Immature natural killer cell (primary cell): Measurements from ENCODE around the gene PIEZO1. TPM values are rescaled to one million over a fixed set of nuclear protein-coding genes. Genes with fewer than 3 reads are reported as not detected.
"Not testable (repeated sequence)": the region's sequence is repeated elsewhere in the genome, so short reads cannot be mapped to it uniquely, and the experiment has no call there.

ENCODE experiments used
- DNase-seq, 3 donors: peaks; one replicate each; pipeline ENCODE4 v3.0.0; 2022; ENCODE audit warnings: mixed read lengths in 1 of 3
- H3K27ac Mint-ChIP-seq, 6 donors: one replicate each; pipeline ENCODE4 v1.8.0; 2020; ENCODE audit warnings: mixed read lengths in 6 of 6, mild to moderate bottlenecking in 5 of 6, inconsistent platforms in 4 of 6, moderate library complexity in 3 of 6
- H3K27me3 Mint-ChIP-seq, 3 donors: one replicate each; pipeline ENCODE4 v1.8.0; 2020 to 2021; ENCODE audit warnings: low read depth in 3 of 3, mild to moderate bottlenecking in 3 of 3, mixed read lengths in 3 of 3, moderate library complexity in 3 of 3, inconsistent platforms in 1 of 3
- H3K36me3 Mint-ChIP-seq, 3 donors: one replicate each; pipeline ENCODE4 v1.8.0; 2020; ENCODE audit warnings: mixed read lengths in 3 of 3, inconsistent platforms in 2 of 3, mild to moderate bottlenecking in 2 of 3
- H3K4me1 Mint-ChIP-seq, 2 donors: one replicate each; pipeline ENCODE4 v1.8.0; 2020; ENCODE audit warnings: inconsistent platforms in 2 of 2, mild to moderate bottlenecking in 2 of 2, mixed read lengths in 2 of 2, moderate library complexity in 1 of 2
- H3K4me3 Mint-ChIP-seq, 5 donors: one replicate each; pipeline ENCODE4 v1.8.0; 2020; ENCODE audit warnings: mild to moderate bottlenecking in 5 of 5, mixed read lengths in 5 of 5, inconsistent platforms in 3 of 5, moderate library complexity in 3 of 5
- H3K9me3 Mint-ChIP-seq, 6 donors: one replicate each; pipeline ENCODE4 v1.8.0; 2020; ENCODE audit warnings: mild to moderate bottlenecking in 6 of 6, mixed read lengths in 6 of 6, inconsistent platforms in 4 of 6, moderate library complexity in 3 of 6
- polyA plus RNA-seq, 3 donors: library from polyadenylated mRNA; unstranded; fragments of 300-500 nt; fragmentation: Illumina TruSeq; gene quantifications; one replicate each; pipeline ENCODE4 v1.2.3, GENCODE V29; 2021

The PIEZO1 gene
- polyA plus RNA-seq, 3 donors from 2014 or later = 5.2 to 41.2 (median 13.1) TPM

DNA sequence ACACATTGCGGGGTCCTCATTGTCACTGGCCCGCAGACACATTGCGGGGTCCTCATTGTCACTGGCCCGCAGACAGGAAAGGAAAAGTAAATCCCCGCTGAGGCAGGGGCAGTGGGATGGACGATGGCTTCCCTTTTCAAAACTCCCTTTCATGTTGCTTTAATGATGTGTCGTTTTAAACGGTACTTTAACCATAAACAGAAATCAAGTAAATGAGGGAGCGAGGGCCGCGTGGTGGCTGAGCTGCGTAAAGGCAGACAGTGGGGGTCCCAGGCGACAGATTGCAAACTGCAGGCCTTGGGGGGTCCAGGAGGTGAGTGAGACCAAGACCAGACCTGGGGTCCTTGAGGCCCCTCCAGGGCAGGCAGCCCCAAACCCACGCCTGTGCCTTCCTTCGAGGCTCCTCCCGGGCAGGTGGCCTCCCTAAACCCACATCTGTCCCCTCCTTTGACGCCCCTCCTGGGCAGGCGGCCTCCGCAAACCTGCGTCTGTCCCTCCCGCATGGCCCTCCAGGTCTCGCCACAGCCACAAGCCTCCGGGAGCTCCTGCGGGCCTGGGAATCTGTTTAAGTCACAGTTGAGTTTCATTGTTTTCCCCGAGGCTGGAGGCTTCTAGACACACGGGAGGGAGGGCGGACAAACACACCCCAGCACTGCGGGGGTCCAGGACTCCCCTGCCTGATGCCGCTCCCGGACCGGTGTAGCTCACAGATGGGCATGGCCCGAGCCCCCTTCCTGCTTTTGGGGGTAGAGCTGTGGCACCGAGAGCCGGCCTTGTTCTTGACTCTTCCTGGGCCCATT, 7.3 kb downstream of the PIEZO1 start:
- no peaks in the 10 kb centered on the region for H3K36me3 Mint-ChIP-seq
- peak overlapping the region in 2 of 5 donors; percentile 13 to 33 for H3K4me3 Mint-ChIP-seq
- H3K27me3 Mint-ChIP-seq = peaks cover 0 to 3% (median 0%) of the 10 kb centered on the region in 3 donors
- peaks cover 47 to 56% of the 10 kb centered on the region in 2 donors for H3K4me1 Mint-ChIP-seq
- no peak for DNase-seq
- peak overlapping the region in 4 of 6 donors; percentile 17 to 66 (median 39) for H3K27ac Mint-ChIP-seq
- H3K9me3 Mint-ChIP-seq = no peaks in the 10 kb centered on the region

DNA sequence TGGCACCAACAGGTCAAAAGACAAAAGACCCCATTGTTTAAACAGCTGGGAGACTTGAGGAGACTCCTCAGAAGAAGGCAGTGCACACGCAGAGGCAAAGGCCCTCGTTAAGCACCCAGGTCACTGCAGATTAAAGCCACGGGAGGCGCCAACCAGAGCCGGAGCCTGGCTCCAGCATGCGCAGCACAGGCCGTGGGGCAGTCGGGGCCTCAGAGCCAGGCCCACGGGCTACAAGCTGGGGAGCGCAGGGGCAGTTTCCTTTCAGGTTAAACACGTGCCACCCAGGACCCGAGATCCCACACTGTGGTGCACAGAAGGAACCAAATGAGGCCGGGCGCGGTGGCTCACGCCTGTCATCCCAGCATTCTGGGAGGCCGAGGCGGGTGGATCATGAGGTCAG, 9.2 kb downstream of the PIEZO1 start:
- Mint-ChIP-seq H3K36me3 (no peaks in the 10 kb centered on the region), H3K27ac (no peak overlapping the region), H3K9me3 (no peaks in the 10 kb centered on the region), H3K27me3 (peaks cover 0 to 3% (median 3%) of the 10 kb centered on the region in 3 donors), H3K4me1 (peaks cover 34 to 43% of the 10 kb centered on the region in 2 donors), H3K4me3 (no peak overlapping the region)
- no peak for DNase-seq

DNA sequence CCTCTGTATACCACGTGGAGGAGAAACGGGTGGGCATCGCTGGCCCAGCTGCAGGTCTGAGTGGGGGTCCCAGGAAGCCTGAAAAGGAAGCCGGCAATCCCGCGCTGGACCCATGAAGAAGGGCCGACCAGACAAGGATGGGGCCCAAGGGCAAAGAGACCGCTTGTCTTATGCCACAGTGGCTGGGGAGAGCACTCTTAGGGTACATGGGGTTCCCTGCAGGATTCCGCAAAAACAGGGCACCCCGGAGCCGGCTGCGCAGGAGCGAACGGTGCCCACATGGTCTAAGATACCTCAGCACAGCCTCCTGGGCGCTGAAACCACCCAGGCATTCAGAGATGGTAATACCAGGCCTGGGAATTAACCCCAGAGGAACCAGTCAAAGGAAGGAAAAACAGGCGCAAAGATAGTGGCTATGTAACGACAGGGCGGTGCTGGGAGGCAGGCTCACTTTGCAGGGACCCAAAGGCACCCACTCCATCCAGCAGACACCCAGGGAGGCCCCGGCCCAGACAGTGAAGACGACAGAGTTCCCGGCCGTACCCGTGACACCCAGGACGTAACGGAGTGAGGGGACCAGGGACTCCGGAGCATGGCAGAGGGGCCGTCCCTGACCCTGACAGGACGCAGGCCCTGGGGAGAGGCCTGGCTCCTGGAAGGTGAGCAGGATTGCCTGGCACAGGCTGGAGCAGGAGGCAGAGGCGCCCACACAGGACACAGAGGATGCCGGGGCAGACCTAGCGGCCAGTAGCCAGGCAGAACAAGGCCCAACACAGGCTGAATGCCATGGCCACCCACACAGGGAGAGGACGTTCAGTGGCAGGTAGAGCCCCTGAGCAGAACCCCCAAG, 10.3 kb downstream of the PIEZO1 start:
- Mint-ChIP-seq H3K27ac (no peak overlapping the region), H3K36me3 (no peaks in the 10 kb centered on the region), H3K27me3 (peaks cover 0 to 3% (median 2%) of the 10 kb centered on the region in 3 donors), H3K4me1 (peaks cover 32 to 40% of the 10 kb centered on the region in 2 donors), H3K9me3 (no peaks in the 10 kb centered on the region), H3K4me3 (peak overlapping the region in 1 of 5 donors; percentile 11)
- DNase-seq = no peak

DNA sequence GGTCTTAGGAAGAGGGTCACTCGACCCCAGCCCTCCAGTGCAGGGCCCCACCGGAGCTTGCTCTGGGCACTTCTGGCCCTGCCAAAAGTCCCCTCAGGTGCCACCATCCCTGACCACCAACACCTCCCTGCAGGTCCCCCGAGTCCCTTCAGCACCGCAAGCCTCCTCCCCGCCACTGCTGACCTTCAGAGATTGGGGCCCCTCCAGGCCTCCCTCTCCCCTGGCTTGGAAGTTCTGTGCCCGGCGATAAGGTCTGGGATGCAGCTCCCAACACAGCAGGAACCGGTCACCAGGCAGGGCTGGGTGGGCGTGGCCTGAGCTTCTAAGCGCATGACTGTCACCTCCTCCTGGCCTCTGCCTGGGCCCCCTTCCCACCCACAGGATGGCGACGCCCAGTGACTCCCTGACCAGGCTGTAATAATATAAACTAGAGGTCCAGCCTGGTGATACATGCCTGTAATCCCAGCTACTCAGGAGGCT, 11.2 kb downstream of the PIEZO1 start:
- Mint-ChIP-seq H3K4me3 (no peak overlapping the region), H3K27ac (peak overlapping the region in 1 of 6 donors; percentile 22), H3K27me3 (peaks cover 0 to 3% (median 2%) of the 10 kb centered on the region in 3 donors), H3K36me3 (no peaks in the 10 kb centered on the region), H3K9me3 (no peaks in the 10 kb centered on the region), H3K4me1 (peaks cover 38 to 43% of the 10 kb centered on the region in 2 donors)
- DNase-seq = no peak

DNA sequence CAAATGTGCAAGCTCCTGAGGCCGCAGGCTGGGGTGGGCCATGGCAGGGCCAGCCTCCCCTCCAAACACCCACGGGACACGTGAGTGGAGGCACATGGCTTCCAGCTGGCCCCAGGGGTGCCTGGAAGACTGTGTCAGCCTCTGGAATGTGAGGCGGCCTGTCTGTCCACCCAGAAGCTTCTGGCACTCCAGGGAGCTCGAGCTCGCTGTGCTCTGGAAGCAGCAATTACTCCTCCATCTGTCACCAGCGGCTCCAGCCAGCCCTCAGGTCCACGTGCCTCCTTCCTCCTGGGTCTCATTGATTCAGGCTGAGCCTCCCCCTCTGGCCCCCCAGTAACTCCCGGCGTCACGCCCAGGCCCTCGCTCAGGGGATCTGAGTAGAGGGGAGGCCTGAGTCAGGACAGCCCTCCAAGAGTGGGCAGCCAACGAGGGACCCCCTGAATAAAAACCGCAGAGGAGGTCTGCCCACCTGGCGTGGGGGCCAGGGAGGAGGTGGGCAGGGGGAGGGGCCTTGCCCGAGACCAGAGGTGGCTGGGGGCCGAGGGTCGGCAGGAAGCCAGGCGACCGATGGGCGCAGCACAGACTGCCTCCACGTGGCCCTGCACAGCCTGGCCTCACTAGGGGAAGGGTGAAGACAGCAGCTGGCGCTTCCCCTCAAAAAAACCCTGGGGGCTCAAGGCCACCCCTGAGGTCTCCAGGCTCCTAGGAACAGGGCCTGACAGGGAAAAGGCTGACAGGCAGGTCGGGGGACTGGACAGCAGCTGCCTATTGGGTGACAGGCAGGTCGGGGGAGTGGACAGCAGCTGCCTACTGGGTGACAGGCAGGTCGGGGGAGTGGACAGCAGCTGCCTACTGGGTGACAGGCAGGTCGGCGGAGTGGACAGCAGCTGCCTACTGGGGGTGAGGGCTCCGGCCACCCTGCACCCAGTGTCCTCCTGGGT, 11.9 kb downstream of the PIEZO1 start:
- Mint-ChIP-seq H3K4me1 (peaks cover 35 to 39% of the 10 kb centered on the region in 2 donors), H3K4me3 (no peak overlapping the region), H3K36me3 (no peaks in the 10 kb centered on the region), H3K27ac (peak overlapping the region in 1 of 6 donors; percentile 42), H3K9me3 (no peaks in the 10 kb centered on the region), H3K27me3 (peaks cover 0 to 3% (median 0%) of the 10 kb centered on the region in 3 donors)
- DNase-seq = no peak

DNA sequence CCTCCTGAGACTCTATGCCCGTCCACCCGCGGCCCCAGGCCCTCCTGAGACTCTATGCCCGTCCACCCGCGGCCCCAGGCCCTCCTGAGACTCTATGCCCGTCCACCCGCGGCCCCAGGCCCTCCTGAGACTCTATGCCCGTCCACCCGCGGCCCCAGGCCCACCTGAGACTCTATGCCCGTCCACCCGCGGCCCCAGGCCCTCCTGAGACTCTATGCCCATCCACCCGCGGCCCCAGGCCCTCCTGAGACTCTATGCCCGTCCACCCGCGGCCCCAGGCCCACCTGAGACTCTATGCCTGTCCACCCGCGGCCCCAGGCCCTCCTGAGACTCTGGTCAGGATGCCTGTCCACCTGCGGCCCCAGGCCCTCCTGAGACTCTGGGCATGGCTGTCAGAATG, 13.2 kb downstream of the PIEZO1 start:
- DNase-seq, H3K36me3 Mint-ChIP-seq, H3K4me3 Mint-ChIP-seq, H3K9me3 Mint-ChIP-seq, H3K27me3 Mint-ChIP-seq: not testable (repeated sequence)
- Mint-ChIP-seq H3K4me1 (peaks cover 31 to 40% of the 10 kb centered on the region in 2 donors), H3K27ac (peak overlapping the region in 1 of 6 donors; percentile 40)

DNA sequence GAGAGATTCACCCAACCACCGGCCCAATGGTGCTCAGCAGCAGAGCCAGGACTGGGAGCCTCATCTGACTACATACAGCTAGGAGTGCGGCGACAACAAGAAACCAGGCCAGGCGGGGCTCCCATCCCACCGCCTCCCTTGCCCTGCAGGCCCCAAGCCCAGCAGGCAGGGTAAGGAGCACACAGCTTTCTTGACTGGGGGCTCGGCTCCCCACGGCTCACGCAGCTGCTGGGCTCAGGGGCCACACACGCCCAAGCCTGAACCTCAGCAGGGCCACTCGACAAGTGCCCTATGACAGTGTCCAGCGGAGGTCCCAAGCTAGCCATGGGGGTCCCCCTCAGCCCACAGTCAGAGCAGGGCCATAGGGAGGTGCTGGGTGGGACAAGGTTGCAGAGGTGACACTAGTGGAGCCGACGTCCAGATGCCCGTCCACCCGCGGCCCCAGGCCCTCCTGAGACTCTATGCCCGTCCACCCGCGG, 13.7 kb downstream of the PIEZO1 start:
- H3K27me3 Mint-ChIP-seq = peaks cover 0 to 3% (median 0%) of the 10 kb centered on the region in 3 donors
- no peak for DNase-seq
- peak overlapping the region; percentile 86 to 96 (median 92) for H3K27ac Mint-ChIP-seq
- H3K9me3 Mint-ChIP-seq = no peaks in the 10 kb centered on the region
- H3K4me1 Mint-ChIP-seq = peaks cover 32 to 39% of the 10 kb centered on the region in 2 donors
- H3K36me3 Mint-ChIP-seq = no peaks in the 10 kb centered on the region
- H3K4me3 Mint-ChIP-seq = peak overlapping the region; percentile 28 to 68 (median 51)

DNA sequence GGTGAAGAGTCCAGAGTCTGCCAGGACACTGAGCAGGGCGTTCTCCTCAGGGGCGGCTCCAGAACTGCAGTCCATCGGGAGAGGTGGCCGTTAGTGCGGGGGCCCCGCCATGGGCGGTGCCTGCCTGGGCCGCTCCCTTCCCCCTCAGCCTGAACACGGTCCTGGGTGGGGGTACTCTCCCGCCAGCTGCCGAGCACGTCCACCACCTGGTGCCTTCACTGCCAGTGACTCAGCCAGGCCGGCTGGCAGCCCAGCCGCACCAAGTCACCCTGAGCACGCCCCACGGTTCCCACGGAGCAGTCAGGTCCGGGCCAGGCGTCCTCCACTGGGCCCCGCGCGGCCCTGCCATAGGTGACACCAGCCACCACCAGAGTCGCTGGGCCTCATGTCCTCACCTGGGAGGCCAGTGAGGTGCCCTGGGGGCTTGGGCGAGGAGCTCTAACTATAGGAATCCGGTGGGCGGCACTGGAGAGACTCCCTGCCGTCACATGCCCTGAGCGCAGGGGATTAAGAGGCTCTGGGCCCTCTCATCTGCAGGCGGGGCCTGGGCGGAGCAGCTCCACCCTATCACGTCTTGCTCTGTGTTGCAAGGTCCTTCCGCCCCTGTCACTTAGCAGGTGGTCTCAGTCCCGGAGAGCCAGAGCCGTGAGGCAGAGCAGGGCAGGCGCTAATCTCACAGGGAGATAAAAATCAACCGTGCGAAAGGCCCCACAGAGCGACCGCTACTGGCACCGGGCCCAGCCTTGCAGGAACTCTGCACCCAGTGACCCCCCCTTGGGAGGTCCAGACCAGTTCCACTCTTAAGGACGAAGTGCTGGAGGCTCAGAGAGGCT, 14.3 kb downstream of the PIEZO1 start:
- Mint-ChIP-seq H3K27me3 (peaks cover 0 to 8% (median 6%) of the 10 kb centered on the region in 3 donors), H3K4me1 (peaks cover 38 to 45% of the 10 kb centered on the region in 2 donors), H3K27ac (peak overlapping the region; percentile 86 to 96 (median 92)), H3K4me3 (peak overlapping the region; percentile 28 to 68 (median 51)), H3K36me3 (no peaks in the 10 kb centered on the region), H3K9me3 (no peaks in the 10 kb centered on the region)
- DNase-seq = peak; percentile 84

DNA sequence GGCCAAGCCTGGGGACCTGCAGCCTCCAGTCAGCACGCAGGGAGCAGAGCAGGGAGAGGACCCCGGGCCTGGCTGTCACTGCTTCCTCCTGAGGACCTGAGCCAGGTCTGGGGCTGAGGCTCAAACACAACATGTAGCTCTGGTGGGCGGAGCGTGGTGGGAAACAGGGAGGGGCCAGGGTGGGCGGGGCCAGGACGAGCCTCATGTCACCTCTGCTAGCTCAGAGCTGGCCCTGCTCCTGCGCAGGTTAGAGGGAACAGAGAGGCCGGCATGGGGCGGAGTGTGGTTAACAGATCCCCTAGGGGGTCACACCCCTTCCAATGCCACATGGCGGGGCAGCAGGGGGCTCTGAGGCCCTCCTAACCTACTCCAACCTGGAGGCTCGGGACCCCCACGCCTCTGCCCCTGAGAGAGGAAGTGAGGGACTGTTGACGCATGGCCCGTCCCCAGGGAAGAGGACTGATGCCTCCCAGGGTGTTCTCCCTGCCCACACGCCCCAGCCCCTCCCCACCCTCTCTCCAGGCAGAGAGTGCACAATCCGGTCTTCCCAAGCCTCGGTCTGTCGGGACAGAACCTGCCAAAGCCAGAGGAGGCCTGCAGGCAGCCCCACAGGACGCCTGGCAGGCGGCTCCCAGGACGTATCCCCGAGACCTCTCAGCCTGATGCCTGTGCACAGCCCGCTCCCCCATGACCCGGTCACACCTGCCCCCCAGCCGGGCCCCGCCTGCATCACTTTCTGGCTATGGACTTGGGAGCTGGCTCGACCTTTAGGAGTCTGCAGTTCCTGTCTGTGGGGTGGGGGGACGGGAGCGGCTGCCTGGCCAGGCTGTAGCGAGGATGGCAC, 15.2 kb downstream of the PIEZO1 start:
- Mint-ChIP-seq H3K4me1 (peaks cover 45 to 52% of the 10 kb centered on the region in 2 donors), H3K36me3 (no peaks in the 10 kb centered on the region), H3K4me3 (peak overlapping the region in 3 of 5 donors; percentile 22 to 63 (median 51)), H3K27ac (peak overlapping the region in 5 of 6 donors; percentile 6 to 95 (median 57)), H3K9me3 (no peaks in the 10 kb centered on the region), H3K27me3 (peaks cover 0 to 8% (median 6%) of the 10 kb centered on the region in 3 donors)
- no peak for DNase-seq

DNA sequence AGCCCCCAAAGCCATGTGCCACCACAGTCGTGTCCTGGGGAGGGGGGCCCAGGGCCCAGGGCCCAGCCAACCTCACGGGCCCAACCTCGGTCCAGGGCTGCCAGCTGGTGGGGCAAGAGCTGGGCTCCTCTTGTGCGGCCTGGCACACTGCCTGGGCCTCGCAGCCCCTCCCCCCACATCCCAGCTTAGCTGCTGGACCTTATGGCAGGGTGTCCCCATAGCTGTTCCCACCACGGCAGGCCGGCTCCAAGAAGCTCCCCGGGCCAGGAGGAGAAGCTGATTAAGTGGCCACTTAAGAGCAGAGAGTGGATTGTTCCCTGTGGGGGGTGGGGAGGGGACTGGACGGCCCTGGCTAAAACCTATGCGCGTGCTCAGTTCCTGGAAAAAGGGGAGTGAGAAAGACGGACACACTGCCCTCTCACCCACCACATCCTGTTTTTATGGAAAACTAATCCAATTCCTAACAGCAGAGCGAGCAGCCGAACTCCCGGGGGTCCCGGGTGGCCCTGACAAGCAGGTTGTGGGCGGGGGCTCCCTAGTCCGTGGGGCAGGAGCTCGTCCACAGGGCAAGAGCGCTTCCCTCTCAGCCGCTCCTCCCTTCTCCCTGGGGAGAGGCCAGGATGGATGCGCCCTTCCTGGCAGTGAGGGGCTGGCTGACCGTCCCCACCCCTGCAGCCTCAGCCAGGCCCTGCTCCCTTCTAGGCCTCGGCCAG, 16.8 kb downstream of the PIEZO1 start:
- Mint-ChIP-seq H3K27ac (no peak overlapping the region), H3K4me3 (no peak overlapping the region), H3K27me3 (peaks cover 0 to 9% (median 6%) of the 10 kb centered on the region in 3 donors), H3K9me3 (no peaks in the 10 kb centered on the region), H3K4me1 (peaks cover 49% of the 10 kb centered on the region in 2 donors), H3K36me3 (no peaks in the 10 kb centered on the region)
- no peak for DNase-seq

DNA sequence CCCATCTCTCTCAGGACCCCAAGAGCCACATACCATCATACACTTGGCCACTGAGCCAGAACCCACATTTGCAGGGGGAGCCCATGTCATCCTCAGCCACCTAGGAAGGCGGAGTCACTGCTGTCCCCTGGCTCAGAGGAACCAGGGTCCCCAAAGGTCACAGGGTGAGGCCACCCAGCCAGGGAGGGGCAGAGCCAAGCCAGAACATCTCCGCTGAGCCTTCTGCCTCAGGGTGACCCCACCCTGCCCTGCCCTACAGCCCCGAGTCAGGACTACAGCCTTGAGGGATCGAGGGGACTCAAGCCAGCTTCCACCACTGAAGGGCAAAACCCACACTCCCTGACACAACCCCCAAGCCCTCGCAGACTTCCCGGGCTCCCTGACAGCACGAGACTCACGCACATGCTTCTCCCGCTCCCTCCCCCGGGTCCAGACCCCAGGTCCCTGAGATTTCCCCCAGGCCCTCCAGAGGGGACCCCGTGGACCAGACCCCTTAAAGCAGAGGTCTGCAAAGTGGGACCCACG, 17.4 kb downstream of the PIEZO1 start:
- Mint-ChIP-seq H3K27ac (peak overlapping the region in 4 of 6 donors; percentile 5 to 64 (median 44)), H3K9me3 (no peaks in the 10 kb centered on the region), H3K36me3 (no peaks in the 10 kb centered on the region), H3K4me3 (no peak overlapping the region), H3K4me1 (peaks cover 49 to 51% of the 10 kb centered on the region in 2 donors), H3K27me3 (peaks cover 0 to 9% (median 6%) of the 10 kb centered on the region in 3 donors)
- no peak for DNase-seq
